HAP-1 (cell line): ENCODE results near the gene PTPN23.

Source experiments
- DNase-seq, 2 experiments: peaks; one replicate each; pipeline ENCODE4 v3.0.0-alpha.2; 2016 to 2020; ENCODE audit warnings: low spot score in 2 of 2
- H3K27me3 ChIP-seq: fragments of 250-450 bp; sonication (Bioruptor Pico); 2 replicates; pipeline ENCODE4 v1.5.1; 2020; ENCODE audit warnings: low read depth, mild to moderate bottlenecking, moderate library complexity
- H3K36me3 ChIP-seq: fragments of 250-450 bp; sonication (Bioruptor Pico); replicated peaks from 2 replicates; pipeline ENCODE4 v1.5.1; 2020; ENCODE audit warnings: mild to moderate bottlenecking
- H3K4me1 ChIP-seq: fragments of 250-450 bp; sonication (Bioruptor Pico); 2 replicates; pipeline ENCODE4 v1.5.1; 2020; ENCODE audit warnings: mild to moderate bottlenecking
- H3K4me3 ChIP-seq: fragments of 250-450 bp; sonication (Bioruptor Pico); 2 replicates; pipeline ENCODE4 v1.5.1; 2020; ENCODE audit warnings: mild to moderate bottlenecking, moderate library complexity
- H3K9me3 ChIP-seq: fragments of 250-450 bp; sonication (Bioruptor Pico); 2 replicates; pipeline ENCODE4 v1.5.1; 2020; ENCODE audit warnings: mild to moderate bottlenecking, moderate library complexity
- in situ Hi-C: fragments of 300-500 bp; cut with MboI; formaldehyde crosslinking; loops from 3 replicates; pipeline ENCODE4 v1.14.3; 2020; ENCODE audit warnings: low sequenced_read_pairs, inconsistent platforms, mixed read lengths

Gene PTPN23

GRCh38 chr3:47413751-47414150, 32.9 kb downstream of the PTPN23 start:
- in situ Hi-C loops, result no loop called here
- Histone ChIP-seq H3K27me3 (no peaks in the 10 kb centered on the region), H3K36me3 (peaks cover 66% of the 10 kb centered on the region), H3K4me1 (no peaks in the 10 kb centered on the region), H3K9me3 (no peaks in the 10 kb centered on the region), H3K4me3 (no peak overlapping the region)
- DNase-seq, result no peak

- in situ Hi-C loops, result no loop called here
- no peak for DNase-seq
- peaks cover 67% of the 10 kb centered on the region for H3K36me3 ChIP-seq
Measured at GRCh38 chr3:47414161-47414564, 33.3 kb downstream of the PTPN23 start.

GRCh38 chr3:47414666-47415587, 34.1 kb downstream of the PTPN23 start:
- H3K36me3 ChIP-seq, result peaks cover 65% of the 10 kb centered on the region
- no peak overlapping the region for H3K4me3 ChIP-seq
- H3K4me1 ChIP-seq, result no peaks in the 10 kb centered on the region
- in situ Hi-C loops, result no loop called here
- no peaks in the 10 kb centered on the region for H3K9me3 ChIP-seq
- DNase-seq, result no peak
- no peaks in the 10 kb centered on the region for H3K27me3 ChIP-seq

More at GRCh38 chr3:47414161-47414564, 33.3 kb downstream of the PTPN23 start:
- H3K9me3 ChIP-seq, result no peaks in the 10 kb centered on the region
- H3K4me3 ChIP-seq, result no peak overlapping the region
- H3K4me1 ChIP-seq, result no peaks in the 10 kb centered on the region
- no peaks in the 10 kb centered on the region for H3K27me3 ChIP-seq

GRCh38 chr3:47416041-47416440, 35.2 kb downstream of the PTPN23 start:
- in situ Hi-C loops, result no loop called here
- H3K9me3 ChIP-seq, result no peaks in the 10 kb centered on the region
- DNase-seq, result no peak
- H3K27me3 ChIP-seq, result no peaks in the 10 kb centered on the region
- H3K4me1 ChIP-seq, result no peaks in the 10 kb centered on the region
- H3K36me3 ChIP-seq, result peaks cover 72% of the 10 kb centered on the region
- no peak overlapping the region for H3K4me3 ChIP-seq

- peaks cover 3% of the 10 kb centered on the region for H3K4me1 ChIP-seq
- H3K9me3 ChIP-seq, result no peaks in the 10 kb centered on the region
- H3K36me3 ChIP-seq, result peaks cover 60% of the 10 kb centered on the region
- DNase-seq, result no peak
- no peak overlapping the region for H3K4me3 ChIP-seq
- H3K27me3 ChIP-seq, result no peaks in the 10 kb centered on the region
- in situ Hi-C loops, result no loop called here
Measured at GRCh38 chr3:47418167-47419082, 37.6 kb downstream of the PTPN23 start.

GRCh38 chr3:47419083-47420043, 38.5 kb downstream of the PTPN23 start:
- no peaks in the 10 kb centered on the region for H3K9me3 ChIP-seq
- H3K4me1 ChIP-seq, result peaks cover 3% of the 10 kb centered on the region
- in situ Hi-C loops, result loop anchor here (10.0 kb wide), 1 partner anchor 375 kb away; no protein-coding TSS in a partner anchor
- H3K36me3 ChIP-seq, result peaks cover 56% of the 10 kb centered on the region
- no peak overlapping the region for H3K4me3 ChIP-seq
- no peak for DNase-seq
- H3K27me3 ChIP-seq, result no peaks in the 10 kb centered on the region

- Histone ChIP-seq H3K9me3 (no peaks in the 10 kb centered on the region), H3K36me3 (peaks cover 51% of the 10 kb centered on the region), H3K27me3 (no peaks in the 10 kb centered on the region), H3K4me1 (peaks cover 3% of the 10 kb centered on the region), H3K4me3 (no peak overlapping the region)
- in situ Hi-C loops, result loop anchor here (10.0 kb wide), 1 partner anchor 375 kb away; no protein-coding TSS in a partner anchor
- DNase-seq, result no peak
Measured at GRCh38 chr3:47420044-47420430, 39.2 kb downstream of the PTPN23 start.

- Histone ChIP-seq H3K27me3 (no peaks in the 10 kb centered on the region), H3K4me3 (no peak overlapping the region), H3K36me3 (peaks cover 45% of the 10 kb centered on the region), H3K9me3 (no peaks in the 10 kb centered on the region), H3K4me1 (peaks cover 3% of the 10 kb centered on the region)
- in situ Hi-C loops, result loop anchor here (10.0 kb wide), 1 partner anchor 374 kb away; no protein-coding TSS in a partner anchor
- peak; percentile 78 to 93 for DNase-seq
Measured at GRCh38 chr3:47420511-47421484, 40.0 kb downstream of the PTPN23 start.

- no peak for DNase-seq
- in situ Hi-C loops, result loop anchor here (10.0 kb wide), 1 partner anchor 373 kb away; no protein-coding TSS in a partner anchor
- peaks cover 3% of the 10 kb centered on the region for H3K4me1 ChIP-seq
Measured at GRCh38 chr3:47421741-47422649, 41.2 kb downstream of the PTPN23 start.

GRCh38 chr3:47422743-47423142, 41.9 kb downstream of the PTPN23 start:
- DNase-seq, result no peak
- H3K9me3 ChIP-seq, result no peaks in the 10 kb centered on the region
- no peak overlapping the region for H3K4me3 ChIP-seq
- in situ Hi-C loops, result loop anchor here (10.0 kb wide), 1 partner anchor 372 kb away; no protein-coding TSS in a partner anchor
- H3K4me1 ChIP-seq, result peaks cover 3% of the 10 kb centered on the region
- peaks cover 50% of the 10 kb centered on the region for H3K36me3 ChIP-seq
- no peaks in the 10 kb centered on the region for H3K27me3 ChIP-seq

More at GRCh38 chr3:47421741-47422649, 41.2 kb downstream of the PTPN23 start:
- H3K36me3 ChIP-seq, result peaks cover 46% of the 10 kb centered on the region
- no peaks in the 10 kb centered on the region for H3K27me3 ChIP-seq
- H3K9me3 ChIP-seq, result no peaks in the 10 kb centered on the region
- no peak overlapping the region for H3K4me3 ChIP-seq

GRCh38 chr3:47423548-47424145, 42.8 kb downstream of the PTPN23 start:
- DNase-seq, result no peak
- Histone ChIP-seq H3K9me3 (no peaks in the 10 kb centered on the region), H3K36me3 (peaks cover 59% of the 10 kb centered on the region), H3K27me3 (no peaks in the 10 kb centered on the region), H3K4me1 (peaks cover 3% of the 10 kb centered on the region), H3K4me3 (no peak overlapping the region)
- in situ Hi-C loops, result loop anchor here (10.0 kb wide), 1 partner anchor 371 kb away; no protein-coding TSS in a partner anchor
